ENCODE measurements around the gene USP25. TPM values are rescaled to one million over a fixed set of nuclear protein-coding genes. Genes with fewer than 3 reads are reported as not detected.

USP25 gene
- total RNA-seq, 1 donor from 2014 or later = 82.8 TPM

GRCh38 chr21:15688016-15688415, 41.8 kb upstream of the USP25 start:
- no peaks in the 10 kb centered on the region for H3K36me3 Mint-ChIP-seq
- DNase-seq (ENCODE audit: low spot score in 2 of 2, unreplicated experiment in 2 of 2) = no peak
- no peaks in the 10 kb centered on the region for H3K4me1 Mint-ChIP-seq
- H3K27me3 Mint-ChIP-seq (ENCODE audit: low read depth) = no peaks in the 10 kb centered on the region
- TF ChIP-seq CTCF (IDR thresholded peaks at IDR 0.05; ENCODE audit: unreplicated experiment) = no peak
- peaks cover 10% of the 10 kb centered on the region for H3K9me3 Mint-ChIP-seq
- H3K4me3 Mint-ChIP-seq = no peak overlapping the region
- no peak overlapping the region for H3K27ac Mint-ChIP-seq

- TF ChIP-seq CTCF (IDR thresholded peaks at IDR 0.05; ENCODE audit: unreplicated experiment) = no peak
- Mint-ChIP-seq H3K4me3 (no peak overlapping the region), H3K36me3 (no peaks in the 10 kb centered on the region), H3K4me1 (no peaks in the 10 kb centered on the region), H3K27ac (no peak overlapping the region), H3K27me3 (ENCODE audit: low read depth) (no peaks in the 10 kb centered on the region), H3K9me3 (peaks cover 10% of the 10 kb centered on the region)
- no peak for DNase-seq (ENCODE audit: low spot score in 2 of 2, unreplicated experiment in 2 of 2)
Measured at GRCh38 chr21:15688809-15689208, 41.0 kb upstream of the USP25 start.

GRCh38 chr21:15692711-15693110, 37.1 kb upstream of the USP25 start:
- H3K4me1 Mint-ChIP-seq = no peaks in the 10 kb centered on the region
- peaks cover 9% of the 10 kb centered on the region for H3K9me3 Mint-ChIP-seq
- no peak for TF ChIP-seq CTCF (IDR thresholded peaks at IDR 0.05; ENCODE audit: unreplicated experiment)
- no peak overlapping the region for H3K4me3 Mint-ChIP-seq
- H3K36me3 Mint-ChIP-seq = no peaks in the 10 kb centered on the region
- no peak for DNase-seq (ENCODE audit: low spot score in 2 of 2, unreplicated experiment in 2 of 2)
- no peak overlapping the region for H3K27ac Mint-ChIP-seq
- no peaks in the 10 kb centered on the region for H3K27me3 Mint-ChIP-seq (ENCODE audit: low read depth)

GRCh38 chr21:15695241-15695640, 34.5 kb upstream of the USP25 start:
- Mint-ChIP-seq H3K9me3 (peaks cover 19% of the 10 kb centered on the region), H3K4me1 (no peaks in the 10 kb centered on the region), H3K4me3 (no peak overlapping the region), H3K27ac (no peak overlapping the region), H3K27me3 (ENCODE audit: low read depth) (no peaks in the 10 kb centered on the region), H3K36me3 (no peaks in the 10 kb centered on the region)
- no peak for DNase-seq (ENCODE audit: low spot score in 2 of 2, unreplicated experiment in 2 of 2)
- TF ChIP-seq CTCF (IDR thresholded peaks at IDR 0.05; ENCODE audit: unreplicated experiment) = no peak

- peaks cover 8% of the 10 kb centered on the region for H3K4me1 Mint-ChIP-seq
- H3K27ac Mint-ChIP-seq = no peak overlapping the region
- TF ChIP-seq CTCF (IDR thresholded peaks at IDR 0.05; ENCODE audit: unreplicated experiment) = no peak
- no peak for DNase-seq (ENCODE audit: low spot score in 2 of 2, unreplicated experiment in 2 of 2)
- no peaks in the 10 kb centered on the region for H3K27me3 Mint-ChIP-seq (ENCODE audit: low read depth)
- peaks cover 42% of the 10 kb centered on the region for H3K9me3 Mint-ChIP-seq
- H3K4me3 Mint-ChIP-seq = no peak overlapping the region
- H3K36me3 Mint-ChIP-seq = peaks cover 4% of the 10 kb centered on the region
Measured at GRCh38 chr21:15701830-15702229, 28.0 kb upstream of the USP25 start.

- DNase-seq (ENCODE audit: low spot score in 2 of 2, unreplicated experiment in 2 of 2) = no peak
- H3K9me3 Mint-ChIP-seq = peaks cover 38% of the 10 kb centered on the region
- H3K27ac Mint-ChIP-seq = no peak overlapping the region
- peaks cover 4% of the 10 kb centered on the region for H3K36me3 Mint-ChIP-seq
- no peaks in the 10 kb centered on the region for H3K27me3 Mint-ChIP-seq (ENCODE audit: low read depth)
- H3K4me3 Mint-ChIP-seq = no peak overlapping the region
- no peak for TF ChIP-seq CTCF (IDR thresholded peaks at IDR 0.05; ENCODE audit: unreplicated experiment)
- H3K4me1 Mint-ChIP-seq = peaks cover 11% of the 10 kb centered on the region
Measured at GRCh38 chr21:15703932-15704331, 25.9 kb upstream of the USP25 start.
